Liver (tissue), 9 donors: ENCODE data around the gene UMAD1. TPM values are rescaled to one million over a fixed set of nuclear protein-coding genes. Genes with fewer than 3 reads are reported as not detected.

Experiments used
- DNase-seq: peaks from one replicate; pipeline ENCODE4 v3.0.0-alpha.2; 2017; ENCODE audit warnings: low spot score
- H3K27ac ChIP-seq, 2 donors: one replicate each; pipeline ENCODE4 v1.7.0; 2013; ENCODE audit warnings: inconsistent platforms in 2 of 2, low read length in 2 of 2, control low read depth in 1 of 2, low read depth in 1 of 2, mild to moderate bottlenecking in 1 of 2
- H3K27me3 ChIP-seq, 4 donors: one replicate each; pipeline versions ENCODE4 v1.6.1 to v1.7.0; 2013; ENCODE audit warnings: low read length in 3 of 4, inconsistent platforms in 1 of 4, mild to moderate bottlenecking in 1 of 4, moderate library complexity in 1 of 4; ENCODE audit not compliant: control insufficient read depth in 4 of 4, insufficient read depth in 4 of 4
- H3K36me3 ChIP-seq, 4 donors: one replicate each; pipeline versions ENCODE4 v1.6.1 to v1.7.0; 2013; ENCODE audit warnings: low read length in 3 of 4, mild to moderate bottlenecking in 3 of 4, low read depth in 1 of 4, moderate library complexity in 1 of 4; ENCODE audit not compliant: control insufficient read depth in 4 of 4, insufficient read depth in 3 of 4
- H3K4me1 ChIP-seq, 4 donors: one replicate each; pipeline versions ENCODE4 v1.6.1 to v1.7.0; 2013; ENCODE audit warnings: low read length in 3 of 4, mild to moderate bottlenecking in 3 of 4, moderate library complexity in 1 of 4; ENCODE audit not compliant: control insufficient read depth in 4 of 4, insufficient read depth in 4 of 4
- H3K4me3 ChIP-seq, 3 donors: one replicate each; pipeline versions ENCODE4 v1.6.1 to v1.7.0; 2013; ENCODE audit warnings: low read length in 3 of 3, control low read depth in 1 of 3, low read depth in 1 of 3, mild to moderate bottlenecking in 1 of 3
- H3K9ac ChIP-seq, 2 donors: one replicate each; pipeline ENCODE4 v1.7.0; 2013; ENCODE audit warnings: low read length in 2 of 2, mild to moderate bottlenecking in 2 of 2, moderate library complexity in 2 of 2, control low read depth in 1 of 2, low read depth in 1 of 2
- H3K9me3 ChIP-seq, 4 donors: one replicate each; pipeline versions ENCODE4 v1.6.1 to v1.7.0; 2013; ENCODE audit warnings: low read length in 3 of 4; ENCODE audit not compliant: control insufficient read depth in 4 of 4
- ATF3 ChIP-seq: IDR thresholded peaks from 2 replicates; pipeline ENCODE4 v1.6.1; 2016; ENCODE audit warnings: antibody characterized with exemption
- CTCF ChIP-seq: fragments of 150-350 bp; IDR thresholded peaks from 2 replicates; pipeline ENCODE4 v1.5.1; 2017; ENCODE audit warnings: improper control_type of control experiment, low read depth, low read length; ENCODE audit not compliant: missing input control
- EGR1 ChIP-seq, 2 donors: IDR thresholded peaks; 2 replicates each; pipeline ENCODE4 v1.6.1; 2016 to 2018; ENCODE audit warnings: antibody characterized with exemption in 2 of 2, low read depth in 2 of 2
- FOXA1 ChIP-seq: IDR thresholded peaks from 2 replicates; pipeline ENCODE4 v1.6.1; 2016; ENCODE audit warnings: antibody characterized with exemption
- FOXA2 ChIP-seq: IDR thresholded peaks from 2 replicates; pipeline ENCODE4 v1.6.1; 2016; ENCODE audit warnings: antibody characterized with exemption
- GABPA ChIP-seq, 2 donors: IDR thresholded peaks in 1 of 2; conservative IDR thresholded peaks in 1 of 2; 2 replicates each; pipeline ENCODE4 v1.6.1; 2016; ENCODE audit warnings: antibody characterized with exemption in 2 of 2, mild to moderate bottlenecking in 1 of 2, moderate library complexity in 1 of 2
- HNF4A ChIP-seq, 2 donors: conservative IDR thresholded peaks; 2 replicates each; pipeline ENCODE4 v1.6.1; 2016; ENCODE audit warnings: antibody characterized with exemption in 2 of 2, mild to moderate bottlenecking in 2 of 2
- HNF4G ChIP-seq: IDR thresholded peaks from 2 replicates; pipeline ENCODE4 v1.6.1; 2016; ENCODE audit warnings: antibody characterized with exemption
- JUND ChIP-seq, 2 donors: IDR thresholded peaks; 2 replicates each; pipeline ENCODE4 v1.6.1; 2016; ENCODE audit warnings: antibody characterized with exemption in 2 of 2
- MAX ChIP-seq: IDR thresholded peaks from 2 replicates; pipeline ENCODE4 v1.6.1; 2016; ENCODE audit warnings: antibody characterized with exemption
- NR2F2 ChIP-seq: IDR thresholded peaks from 2 replicates; pipeline ENCODE4 v1.6.1; 2016; ENCODE audit warnings: antibody characterized with exemption
- RAD21 ChIP-seq, 2 donors: IDR thresholded peaks; 2 replicates each; pipeline ENCODE4 v1.6.1; 2016; ENCODE audit warnings: antibody characterized with exemption in 2 of 2, mild to moderate bottlenecking in 2 of 2
- REST ChIP-seq: IDR thresholded peaks from 2 replicates; pipeline ENCODE4 v1.6.1; 2016; ENCODE audit warnings: antibody characterized with exemption, mild to moderate bottlenecking
- RXRA ChIP-seq, 2 donors: IDR thresholded peaks; 2 replicates each; pipeline ENCODE4 v1.6.1; 2017 to 2018; ENCODE audit warnings: antibody characterized with exemption in 2 of 2, mild to moderate bottlenecking in 1 of 2
- SP1 ChIP-seq: IDR thresholded peaks from 2 replicates; pipeline ENCODE4 v1.6.1; 2018; ENCODE audit warnings: antibody characterized with exemption, mild to moderate bottlenecking
- TAF1 ChIP-seq: conservative IDR thresholded peaks from 2 replicates; pipeline ENCODE4 v1.6.1; 2016; ENCODE audit warnings: antibody characterized with exemption, mild to moderate bottlenecking
- YY1 ChIP-seq: IDR thresholded peaks from 2 replicates; pipeline ENCODE4 v1.6.1; 2016; ENCODE audit warnings: antibody characterized with exemption, mild to moderate bottlenecking
- ZBTB33 ChIP-seq: IDR thresholded peaks from 2 replicates; pipeline ENCODE4 v1.6.1; 2016; ENCODE audit warnings: antibody characterized with exemption
- WGBS: extraction: QIAGEN DNeasy Blood & Tissue Kit; methylation state at CpG from one replicate; pipeline ENCODE4 v1.1.7; 2013; 5-methylcytosine and 5-hydroxymethylcytosine counted together
- polyA plus RNA-seq, 2 donors: library from polyadenylated mRNA; stranded (reverse) in 1 of 2; unstranded in 1 of 2; fragments of 200-250 nt in 1 of 2; fragments of >200 nt in 1 of 2; fragmentation: Nextera tagmentation in 1 of 2; extraction: Ambion mirVana in 1 of 2; gene quantifications; one replicate each; pipeline versions ENCODE4 v1.2.1 to v1.2.3, GENCODE V29; 2013 to 2015
- total RNA-seq, 2 donors: library from RNA; depleted of rRNA; stranded (reverse); fragments of >200 nt; gene quantifications; one replicate each; pipeline ENCODE4 v1.2.3, GENCODE V29; 2014
- donor health status: healthy.
- donor health status: healthy.
- donor health status: healthy.
- donor health status: healthy.
- donor health status: healthy.

Gene UMAD1
- total and polyA plus RNA-seq, 4 donors: 5.9 to 12.2 (median 7.9) TPM

- DNase-seq: no peak
- TF ChIP-seq CTCF (no peak), RXRA (IDR thresholded peaks at IDR 0.05) (no peak), ATF3 (no peak), SP1 (no peak), GABPA (IDR thresholded peaks at IDR 0.05 in 1 of 2, conservative IDR thresholded peaks at IDR 0.05 in 1 of 2) (no peak), NR2F2 (no peak), HNF4A (conservative IDR thresholded peaks at IDR 0.05) (no peak), YY1 (no peak), HNF4G (no peak), FOXA1 (no peak), TAF1 (no peak), EGR1 (IDR thresholded peaks at IDR 0.05; ENCODE audit: low read depth in 2 of 2) (no peak), RAD21 (IDR thresholded peaks at IDR 0.05) (no peak), MAX (no peak), JUND (IDR thresholded peaks at IDR 0.05) (no peak), REST (no peak), FOXA2 (no peak), ZBTB33 (no peak)
These were observed 155.1 kb downstream of the UMAD1 start for GRCh38 chr7:7795630-7796121.

More at GRCh38 chr7:7795630-7796121, 155.1 kb downstream of the UMAD1 start:
- Histone ChIP-seq H3K36me3 (peaks cover 0 to 4% (median 0%) of the 10 kb centered on the region in 4 donors), H3K4me3 (no peak overlapping the region), H3K9ac (no peak overlapping the region), H3K9me3 (no peaks in the 10 kb centered on the region), H3K4me1 (peaks cover 0 to 3% (median 0%) of the 10 kb centered on the region in 4 donors), H3K27ac (no peak overlapping the region), H3K27me3 (no peaks in the 10 kb centered on the region)
- WGBS: 92% methylated on average over 1 of the region's 1 CpG
